HUES48 (cell line): Measurements from ENCODE around the gene CGB5.
A peak's percentile ranks its signal among the peaks of the same experiment; 100 is the strongest.
"Not testable (repeated sequence)": the region's sequence is repeated elsewhere in the genome, so short reads cannot be mapped to it uniquely, and the experiment has no call there.

ENCODE experiments used
- H3K27ac ChIP-seq: one replicate; pipeline ENCODE4 v1.7.0; 2013; ENCODE audit warnings: low read depth, low read length, inconsistent platforms
- H3K27me3 ChIP-seq: 2 replicates; pipeline ENCODE4 v1.6.1; 2013; ENCODE audit warnings: mild to moderate bottlenecking, low read length; ENCODE audit not compliant: control insufficient read depth, insufficient read depth
- H3K36me3 ChIP-seq: 2 replicates; pipeline ENCODE4 v1.6.1; 2013; ENCODE audit warnings: low read length; ENCODE audit not compliant: control insufficient read depth, insufficient read depth
- H3K4me1 ChIP-seq: 2 replicates; pipeline ENCODE4 v1.6.1; 2013; ENCODE audit warnings: mild to moderate bottlenecking, low read length; ENCODE audit not compliant: control insufficient read depth, insufficient read depth
- H3K4me3 ChIP-seq: 2 replicates; pipeline ENCODE4 v1.5.1; 2013; ENCODE audit warnings: mild to moderate bottlenecking, low read depth, low read length
- H3K9ac ChIP-seq: 2 replicates; pipeline ENCODE4 v1.6.1; 2013; ENCODE audit warnings: mild to moderate bottlenecking, low read depth, low read length, moderate library complexity
- H3K9me3 ChIP-seq: 2 replicates; pipeline ENCODE4 v1.6.1; 2013; ENCODE audit warnings: low read length; ENCODE audit not compliant: control insufficient read depth, insufficient read depth

CGB5 gene

GRCh38 chr19:49014870-49015255 is 28.8 kb upstream of the CGB5 start:
- peaks cover 10% of the 10 kb centered on the region; the same call in 1 of the 2 replicates for H3K4me1 ChIP-seq
- no peak overlapping the region for H3K4me3 ChIP-seq
- no peak overlapping the region for H3K9ac ChIP-seq
- peaks cover 14% of the 10 kb centered on the region for H3K27me3 ChIP-seq
- peaks cover 54% of the 10 kb centered on the region for H3K36me3 ChIP-seq
- no peak overlapping the region for H3K27ac ChIP-seq
- no peaks in the 10 kb centered on the region for H3K9me3 ChIP-seq

GRCh38 chr19:49016067-49016839 is 27.4 kb upstream of the CGB5 start:
- Histone ChIP-seq H3K27me3 (peaks cover 22% of the 10 kb centered on the region), H3K9me3 (no peaks in the 10 kb centered on the region), H3K9ac (no peak overlapping the region), H3K4me1 (peaks cover 16% of the 10 kb centered on the region), H3K36me3 (peaks cover 41% of the 10 kb centered on the region), H3K27ac (no peak overlapping the region), H3K4me3 (no peak overlapping the region)

- Histone ChIP-seq H3K9me3 (no peaks in the 10 kb centered on the region), H3K4me3 (peak within 1 kb of the TSS; percentile 58), H3K27ac (no peak within 1 kb of the TSS), H3K36me3 (peaks cover 33% of the 10 kb centered on the region), H3K4me1 (peaks cover 16% of the 10 kb centered on the region), H3K27me3 (peaks cover 26% of the 10 kb centered on the region), H3K9ac (0 out of 2 replicates have a peak within 1 kb of the TSS, but pooled peaks have one; percentile 17)
These were observed 26.5 kb upstream of the CGB5 start, which contains the start of gene LHB for GRCh38 chr19:49017041-49017665. Gene LHB, minus strand, starts transcription at chr19:49017091. Its CDS starts 10 bp downstream, at chr19:49017081.

GRCh38 chr19:49017666-49018351 is 25.8 kb upstream of the CGB5 start:
- Histone ChIP-seq H3K4me3 (peak overlapping the region; percentile 58), H3K27ac (no peak overlapping the region), H3K9me3 (no peaks in the 10 kb centered on the region), H3K36me3 (peaks cover 28% of the 10 kb centered on the region), H3K4me1 (peaks cover 16% of the 10 kb centered on the region), H3K9ac (0 out of 2 replicates have a peak overlapping the region, but pooled peaks have one; percentile 17), H3K27me3 (peaks cover 26% of the 10 kb centered on the region)

GRCh38 chr19:49018388-49019241 is 25.0 kb upstream of the CGB5 start:
- H3K27ac ChIP-seq, H3K9me3 ChIP-seq: not testable (repeated sequence)
- H3K27me3 ChIP-seq = peaks cover 26% of the 10 kb centered on the region
- peak overlapping the region; percentile 58 for H3K4me3 ChIP-seq
- peaks cover 25% of the 10 kb centered on the region for H3K36me3 ChIP-seq
- H3K9ac ChIP-seq = 0 out of 2 replicates have a peak overlapping the region, but pooled peaks have one; percentile 17
- H3K4me1 ChIP-seq = peaks cover 16% of the 10 kb centered on the region

- peak overlapping the region; percentile 26; the same call in 1 of the 2 replicates for H3K4me3 ChIP-seq
- H3K27me3 ChIP-seq = peaks cover 26% of the 10 kb centered on the region
- H3K27ac ChIP-seq = no peak overlapping the region
- H3K9ac ChIP-seq = no peak overlapping the region
- no peaks in the 10 kb centered on the region for H3K9me3 ChIP-seq
- H3K4me1 ChIP-seq = peaks cover 16% of the 10 kb centered on the region
- H3K36me3 ChIP-seq = peaks cover 19% of the 10 kb centered on the region
These were observed 24.3 kb upstream of the CGB5 start for GRCh38 chr19:49019242-49019932.

GRCh38 chr19:49020342-49020741 is 23.3 kb upstream of the CGB5 start:
- Histone ChIP-seq H3K9ac (no peak overlapping the region), H3K27ac (no peak overlapping the region), H3K4me1 (peaks cover 16% of the 10 kb centered on the region), H3K4me3 (no peak overlapping the region), H3K9me3 (no peaks in the 10 kb centered on the region), H3K27me3 (peaks cover 26% of the 10 kb centered on the region), H3K36me3 (peaks cover 9% of the 10 kb centered on the region)

GRCh38 chr19:49020931-49021895 is 22.4 kb upstream of the CGB5 start:
- no peak overlapping the region for H3K27ac ChIP-seq
- H3K9me3 ChIP-seq = no peaks in the 10 kb centered on the region
- no peak overlapping the region for H3K4me3 ChIP-seq
- peaks cover under 1% of the 10 kb centered on the region; the same call in 1 of the 2 replicates for H3K36me3 ChIP-seq
- H3K27me3 ChIP-seq = peaks cover 26% of the 10 kb centered on the region
- no peak overlapping the region for H3K9ac ChIP-seq
- peaks cover 16% of the 10 kb centered on the region for H3K4me1 ChIP-seq

GRCh38 chr19:49022116-49022515 is 21.5 kb upstream of the CGB5 start:
- Histone ChIP-seq H3K4me3 (no peak overlapping the region), H3K4me1 (peaks cover 16% of the 10 kb centered on the region), H3K27ac (no peak overlapping the region), H3K36me3 (no peaks in the 10 kb centered on the region), H3K9ac (no peak overlapping the region), H3K27me3 (peaks cover 26% of the 10 kb centered on the region), H3K9me3 (no peaks in the 10 kb centered on the region)
